HG02943 (cell line): ENCODE data around the gene TUBA3E.
"Not testable (repeated sequence)": the region's sequence is repeated elsewhere in the genome, so short reads cannot be mapped to it uniquely, and the experiment has no call there.

Experiments used
- ATAC-seq: cut with Tn5 transposase; IDR thresholded peaks from one replicate; pipeline ENCODE4 v1.9.1; 2021; ENCODE audit warnings: mild to moderate bottlenecking, low read depth, moderate library complexity; ENCODE audit not compliant: unreplicated experiment

The TUBA3E gene

GRCh38 chr2:130198343-130198742 is at the start of gene TUBA3E:
TSS of gene TUBA3E (minus strand) at chr2:130198439. CDS start at chr2:130198360, 79 bp downstream.
- ATAC-seq: no peak

- ATAC-seq: no peak
Measured at GRCh38 chr2:130246430-130246829, 48.2 kb upstream of the TUBA3E start.

- ATAC-seq: no peak
Measured at GRCh38 chr2:130245976-130246375, 47.7 kb upstream of the TUBA3E start.

- no peak for ATAC-seq
Measured at GRCh38 chr2:130243359-130243758, 45.1 kb upstream of the TUBA3E start.

GRCh38 chr2:130241041-130241707 is 42.9 kb upstream of the TUBA3E start:
- ATAC-seq: no peak

- not testable (repeated sequence) for ATAC-seq
Measured at GRCh38 chr2:130239581-130239980, 41.3 kb upstream of the TUBA3E start.

GRCh38 chr2:130233066-130233465 is 34.8 kb upstream of the TUBA3E start:
- not testable (repeated sequence) for ATAC-seq

- no peak for ATAC-seq
Measured at GRCh38 chr2:130231656-130232055, 33.4 kb upstream of the TUBA3E start.

GRCh38 chr2:130230907-130231306 is 32.7 kb upstream of the TUBA3E start:
- ATAC-seq: not testable (repeated sequence)

GRCh38 chr2:130230376-130230775 is 32.1 kb upstream of the TUBA3E start:
- ATAC-seq: not testable (repeated sequence)

- not testable (repeated sequence) for ATAC-seq
Measured at GRCh38 chr2:130229161-130229510, 30.9 kb upstream of the TUBA3E start.

GRCh38 chr2:130228467-130229160 is 30.4 kb upstream of the TUBA3E start:
- ATAC-seq: not testable (repeated sequence)

GRCh38 chr2:130228005-130228404 is 29.8 kb upstream of the TUBA3E start:
- ATAC-seq: not testable (repeated sequence)

GRCh38 chr2:130222523-130222922 is 24.3 kb upstream of the TUBA3E start:
- not testable (repeated sequence) for ATAC-seq

GRCh38 chr2:130220505-130220904 is 22.3 kb upstream of the TUBA3E start:
- not testable (repeated sequence) for ATAC-seq

- ATAC-seq: not testable (repeated sequence)
Measured at GRCh38 chr2:130219147-130219546, 20.9 kb upstream of the TUBA3E start.

- not testable (repeated sequence) for ATAC-seq
Measured at GRCh38 chr2:130207051-130207450, 8.8 kb upstream of the TUBA3E start.

GRCh38 chr2:130203150-130203549 is 4.9 kb upstream of the TUBA3E start:
- not testable (repeated sequence) for ATAC-seq

- not testable (repeated sequence) for ATAC-seq
Measured at GRCh38 chr2:130202518-130202917, 4.3 kb upstream of the TUBA3E start.

GRCh38 chr2:130196052-130196451 is 2.2 kb downstream of the TUBA3E start:
- ATAC-seq: not testable (repeated sequence)

GRCh38 chr2:130195089-130195635 is 3.1 kb downstream of the TUBA3E start:
- not testable (repeated sequence) for ATAC-seq

- ATAC-seq: not testable (repeated sequence)
Measured at GRCh38 chr2:130193824-130194223, 4.4 kb downstream of the TUBA3E start.
